Neural cell (in vitro differentiated cells): Measurements from ENCODE around the gene CORO2A. TPM values are rescaled to one million over a fixed set of nuclear protein-coding genes. Genes with fewer than 3 reads are reported as not detected.

Source experiments
- H2AFZ ChIP-seq: fragments of 200-600, 300-800 bp; sonication (generic), shearing (Covaris generic); 2 replicates; pipeline ENCODE4 v1.6.0; 2014; ENCODE audit warnings: low read depth, mild to moderate bottlenecking, antibody characterized with exemption, low read length, moderate library complexity
- H3F3A ChIP-seq: fragments of 200-600 bp; shearing (Covaris generic); 2 replicates; pipeline ENCODE4 v1.6.1; 2016; ENCODE audit warnings: mild to moderate bottlenecking, moderate library complexity, mixed read lengths, antibody characterized with exemption, low read length; ENCODE audit not compliant: insufficient read depth, poor library complexity, severe bottlenecking
- H3K27ac ChIP-seq: fragments of 200-600, 300-800 bp; sonication (generic), shearing (Covaris generic); 2 replicates; pipeline ENCODE4 v1.5.1; 2014; ENCODE audit warnings: mild to moderate bottlenecking, low read length, moderate library complexity
- H3K27me3 ChIP-seq: fragments of 300-800, 200-600 bp; sonication (generic), shearing (Covaris generic); 2 replicates; pipeline ENCODE4 v1.6.0; 2014; ENCODE audit warnings: mild to moderate bottlenecking, low read depth, low read length, moderate library complexity; ENCODE audit not compliant: insufficient read depth
- H3K36me3 ChIP-seq: fragments of 300-800, 200-600 bp; sonication (generic), shearing (Covaris generic); 2 replicates; pipeline ENCODE4 v1.5.1; 2014; ENCODE audit warnings: mild to moderate bottlenecking, antibody characterized with exemption, low read length, moderate library complexity; ENCODE audit not compliant: insufficient read depth
- H3K4me2 ChIP-seq: fragments of 300-800, 200-600 bp; sonication (generic), shearing (Covaris generic); 2 replicates; pipeline ENCODE4 v1.6.0; 2014; ENCODE audit warnings: mild to moderate bottlenecking, low read length
- H3K4me3 ChIP-seq: fragments of 300-800, 200-600 bp; sonication (generic), shearing (Covaris generic); 2 replicates; pipeline ENCODE4 v1.5.1; 2014; ENCODE audit warnings: mild to moderate bottlenecking, low read length, moderate library complexity
- H3K79me2 ChIP-seq: fragments of 200-600 bp; shearing (Covaris generic); replicated peaks from 2 replicates; pipeline ENCODE4 v1.6.0; 2014; ENCODE audit warnings: mild to moderate bottlenecking, low read length, moderate library complexity; ENCODE audit not compliant: insufficient read depth
- H3K9ac ChIP-seq: fragments of 300-800, 200-600 bp; sonication (generic), shearing (Covaris generic); 2 replicates; pipeline ENCODE4 v1.6.1; 2016; ENCODE audit warnings: mild to moderate bottlenecking, low read length, mixed read lengths
- H3K9me2 ChIP-seq: fragments of 200-600 bp; shearing (Covaris generic); 2 replicates; pipeline ENCODE4 v1.6.1; 2016; ENCODE audit warnings: mild to moderate bottlenecking, low read length, mixed read lengths; ENCODE audit not compliant: insufficient read depth
- H3K9me3 ChIP-seq: fragments of 200-600, 300-800 bp; sonication (generic), shearing (Covaris generic); 2 replicates; pipeline ENCODE4 v1.6.1; 2016; ENCODE audit warnings: mild to moderate bottlenecking, mixed run types, low read length, moderate library complexity, mixed read lengths
- H4K20me1 ChIP-seq: fragments of 200-600 bp; shearing (Covaris generic); 2 replicates; pipeline ENCODE4 v1.6.1; 2016; ENCODE audit warnings: mild to moderate bottlenecking, mixed run types; ENCODE audit not compliant: insufficient read depth
- CTCF ChIP-seq: fragments of 450-650 bp; IDR thresholded peaks from 2 replicates; pipeline ENCODE4 v1.5.1; 2014; ENCODE audit warnings: antibody characterized with exemption, mild to moderate bottlenecking, moderate library complexity; ENCODE audit not compliant: poor library complexity, severe bottlenecking
- EP300 ChIP-seq: fragments of 450-650 bp; conservative IDR thresholded peaks from 2 replicates; pipeline ENCODE4 v1.6.1; 2014; ENCODE audit warnings: antibody characterized with exemption, mild to moderate bottlenecking, moderate library complexity; ENCODE audit not compliant: poor library complexity, severe bottlenecking
- EZH2 ChIP-seq: fragments of 200-600, 300-800 bp; shearing (Covaris generic), sonication (generic); IDR thresholded peaks from 2 replicates; pipeline ENCODE4 v1.6.1; 2014; ENCODE audit warnings: antibody characterized with exemption, low read length, borderline replicate concordance, mild to moderate bottlenecking; ENCODE audit not compliant: insufficient read depth, poor library complexity, severe bottlenecking
- MXI1 ChIP-seq: fragments of 450-650 bp; conservative IDR thresholded peaks from 2 replicates; pipeline ENCODE4 v1.6.1; 2014; ENCODE audit warnings: antibody characterized with exemption, mild to moderate bottlenecking; ENCODE audit not compliant: poor library complexity, severe bottlenecking
- POLR2AphosphoS5 ChIP-seq: IDR thresholded peaks from 2 replicates; pipeline ENCODE4 v1.6.1; 2012
- RAD21 ChIP-seq: fragments of 450-650 bp; conservative IDR thresholded peaks from 2 replicates; pipeline ENCODE4 v1.6.1; 2014; ENCODE audit warnings: antibody characterized with exemption, mild to moderate bottlenecking, moderate library complexity
- REST ChIP-seq: IDR thresholded peaks from 2 replicates; pipeline ENCODE4 v1.6.1; 2012; ENCODE audit warnings: borderline replicate concordance
- SMC3 ChIP-seq: fragments of 450-650 bp; conservative IDR thresholded peaks from 2 replicates; pipeline ENCODE4 v1.6.1; 2014; ENCODE audit warnings: antibody characterized with exemption, mild to moderate bottlenecking, moderate library complexity; ENCODE audit not compliant: poor library complexity
- TAF1 ChIP-seq: IDR thresholded peaks from 2 replicates; pipeline ENCODE4 v1.6.1; 2012; ENCODE audit warnings: low read depth
- polyA plus RNA-seq: library from polyadenylated mRNA; depleted of rRNA; stranded (reverse); fragments of >200 nt; gene quantifications from 2 replicates; pipeline ENCODE4 v1.2.3, GENCODE V29; 2014

Gene CORO2A
- polyA plus RNA-seq, 1 donor from 2014 or later = 1.9 TPM

- Histone ChIP-seq H3K27ac (no peak overlapping the region), H3K9me2 (no peaks in the 10 kb centered on the region), H3K4me2 (no peak overlapping the region), H3K36me3 (no peaks in the 10 kb centered on the region), H3K9me3 (no peaks in the 10 kb centered on the region), H3K9ac (no peak overlapping the region), H4K20me1 (no peaks in the 10 kb centered on the region), H3K79me2 (no peaks in the 10 kb centered on the region), H3F3A (no peaks in the 10 kb centered on the region), H2AFZ (no peak overlapping the region), H3K4me3 (no peak overlapping the region), H3K27me3 (no peaks in the 10 kb centered on the region)
- TF ChIP-seq MXI1 = no peak
- TF ChIP-seq CTCF = peak; percentile 89
- TF ChIP-seq EP300 = no peak
- no peak for TF ChIP-seq REST
- no peak for TF ChIP-seq TAF1
- peak; percentile 90 for TF ChIP-seq RAD21
- no peak for TF ChIP-seq EZH2
- peak; percentile 88 for TF ChIP-seq SMC3
- TF ChIP-seq POLR2AphosphoS5 = no peak
These were observed 118.1 kb downstream of the CORO2A start for GRCh38 chr9:98074115-98074990.

- H3F3A ChIP-seq = no peaks in the 10 kb centered on the region
- no peak overlapping the region for H3K27ac ChIP-seq
- no peak overlapping the region for H3K4me3 ChIP-seq
- TF ChIP-seq CTCF = no peak
- no peak for TF ChIP-seq RAD21
- no peak for TF ChIP-seq SMC3
- TF ChIP-seq TAF1 = no peak
- no peak for TF ChIP-seq EP300
- TF ChIP-seq REST = no peak
- no peak for TF ChIP-seq EZH2
- no peak overlapping the region for H3K9ac ChIP-seq
- H3K9me3 ChIP-seq = no peaks in the 10 kb centered on the region
- H3K36me3 ChIP-seq = no peaks in the 10 kb centered on the region
- no peaks in the 10 kb centered on the region for H3K79me2 ChIP-seq
- H3K9me2 ChIP-seq = no peaks in the 10 kb centered on the region
- no peaks in the 10 kb centered on the region for H3K27me3 ChIP-seq
- H3K4me2 ChIP-seq = no peak overlapping the region
- H2AFZ ChIP-seq = no peak overlapping the region
- H4K20me1 ChIP-seq = no peaks in the 10 kb centered on the region
These were observed 120.7 kb downstream of the CORO2A start for GRCh38 chr9:98071737-98072136.
